CD14-positive monocyte (primary cell): Measurements from ENCODE around the gene SUGT1. TPM values are rescaled to one million over a fixed set of nuclear protein-coding genes. Genes with fewer than 3 reads are reported as not detected.

Source experiments
- DNase-seq, 3 donors: peaks; one replicate each; pipeline ENCODE4 v3.0.0-alpha.2; 2011 to 2022
- H2AFZ ChIP-seq: 2 replicates; pipeline ENCODE4 v1.6.0; 2012; ENCODE audit warnings: mild to moderate bottlenecking, low read depth, low read length, inconsistent platforms; ENCODE audit not compliant: insufficient read depth, poor library complexity, severe bottlenecking
- H3K27ac ChIP-seq, 2 donors: 1 replicate in 1 of 2; 2 replicates in 1 of 2; pipeline ENCODE4 v1.5.1; 2012 to 2013; ENCODE audit warnings: low read length in 2 of 2, control low read depth in 1 of 2, inconsistent platforms in 1 of 2, low read depth in 1 of 2, mild to moderate bottlenecking in 1 of 2
- H3K27me3 ChIP-seq, 2 donors: one replicate each; pipeline versions ENCODE4 v1.6.0 to v1.6.1; 2011 to 2013; ENCODE audit warnings: low read length in 2 of 2; ENCODE audit not compliant: control insufficient read depth in 2 of 2, insufficient read depth in 2 of 2
- H3K36me3 ChIP-seq, 2 donors: replicated peaks in 1 of 2; 1 replicate in 1 of 2; 2 replicates in 1 of 2; pipeline versions ENCODE4 v1.5.1 to v1.6.1; 2012 to 2013; ENCODE audit warnings: low read length in 2 of 2, control low read depth in 1 of 2, inconsistent platforms in 1 of 2, mild to moderate bottlenecking in 1 of 2; ENCODE audit not compliant: insufficient read depth in 2 of 2, control insufficient read depth in 1 of 2
- H3K4me1 ChIP-seq, 2 donors: 1 replicate in 1 of 2; 2 replicates in 1 of 2; pipeline versions ENCODE4 v1.5.1 to v1.6.1; 2012 to 2013; ENCODE audit warnings: low read length in 2 of 2, control low read depth in 1 of 2, inconsistent platforms in 1 of 2, mild to moderate bottlenecking in 1 of 2, moderate library complexity in 1 of 2; ENCODE audit not compliant: insufficient read depth in 2 of 2, control insufficient read depth in 1 of 2
- H3K4me2 ChIP-seq: replicated peaks from 2 replicates; pipeline ENCODE3; 2012; ENCODE audit warnings: low read length, moderate library complexity, mild to moderate bottlenecking; ENCODE audit not compliant: poor library complexity, severe bottlenecking; ENCODE audit errors: extremely low read depth
- H3K4me3 ChIP-seq, 3 experiments: fragments of 200-600 bp in 1 of 3; sonication (generic) in 1 of 3; replicated peaks in 1 of 3; 1 replicate in 2 of 3; 2 replicates in 1 of 3; pipeline ENCODE4 v1.5.1; 2011 to 2013; ENCODE audit warnings: low read length in 3 of 3, mild to moderate bottlenecking in 3 of 3, control low read depth in 2 of 3, low read depth in 2 of 3, inconsistent platforms in 1 of 3, moderate library complexity in 1 of 3
- H3K79me2 ChIP-seq: 2 replicates; pipeline ENCODE4 v1.6.0; 2012; ENCODE audit warnings: mild to moderate bottlenecking, control low read depth, inconsistent platforms, low read length, moderate library complexity; ENCODE audit not compliant: insufficient read depth
- H3K9ac ChIP-seq: 2 replicates; pipeline ENCODE4 v1.6.0; 2017; ENCODE audit warnings: low read length, mild to moderate bottlenecking; ENCODE audit not compliant: insufficient read depth, poor library complexity, severe bottlenecking
- H3K9me3 ChIP-seq, 2 donors: replicated peaks in 1 of 2; 1 replicate in 1 of 2; 2 replicates in 1 of 2; pipeline versions ENCODE4 v1.5.1 to v1.6.1; 2012 to 2013; ENCODE audit warnings: low read length in 2 of 2, control low read depth in 1 of 2; ENCODE audit not compliant: control insufficient read depth in 1 of 2, insufficient read depth in 1 of 2
- H4K20me1 ChIP-seq: 2 replicates; pipeline ENCODE4 v1.6.0; 2012; ENCODE audit warnings: mild to moderate bottlenecking, low read length, control low read depth, moderate library complexity; ENCODE audit not compliant: insufficient read depth
- H3K27ac Mint-ChIP-seq, 7 donors: one replicate each; pipeline ENCODE4 v1.8.0; 2020; ENCODE audit warnings: mild to moderate bottlenecking in 7 of 7, mixed read lengths in 7 of 7, moderate library complexity in 6 of 7, inconsistent platforms in 2 of 7
- H3K27me3 Mint-ChIP-seq, 3 donors: one replicate each; pipeline ENCODE4 v1.8.0; 2021 to 2022; ENCODE audit warnings: low read depth in 3 of 3, mild to moderate bottlenecking in 3 of 3, mixed read lengths in 3 of 3, moderate library complexity in 3 of 3, inconsistent platforms in 1 of 3
- H3K36me3 Mint-ChIP-seq, 2 donors: one replicate each; pipeline ENCODE4 v1.8.0; 2020; ENCODE audit warnings: mixed read lengths in 2 of 2, inconsistent platforms in 1 of 2, mild to moderate bottlenecking in 1 of 2
- H3K4me1 Mint-ChIP-seq: one replicate; pipeline ENCODE4 v1.8.0; 2020; ENCODE audit warnings: mild to moderate bottlenecking, mixed read lengths
- H3K4me3 Mint-ChIP-seq, 2 donors: one replicate each; pipeline ENCODE4 v1.8.0; 2020; ENCODE audit warnings: mild to moderate bottlenecking in 2 of 2, mixed read lengths in 2 of 2, moderate library complexity in 1 of 2
- H3K9me3 Mint-ChIP-seq, 7 donors: one replicate each; pipeline ENCODE4 v1.8.0; 2020 to 2022; ENCODE audit warnings: mixed read lengths in 7 of 7, mild to moderate bottlenecking in 6 of 7, moderate library complexity in 6 of 7, inconsistent platforms in 2 of 7
- CTCF ChIP-seq: fragments of 200-600 bp; IDR thresholded peaks from one replicate; pipeline ENCODE4 v1.8.0; 2022; ENCODE audit warnings: antibody characterized with exemption, mild to moderate bottlenecking
- WGBS: methylation state at CpG from one replicate; pipeline ENCODE4 v1.1.5; 2013; ENCODE audit warnings: missing lambda C conversion rate; ENCODE audit not compliant: insufficient coverage; 5-methylcytosine and 5-hydroxymethylcytosine counted together
- intact Hi-C, 2 donors: fragments of 100-400 bp; cut with micrococcal nuclease; formaldehyde crosslinking; loops; one replicate each; pipeline versions ENCODE4 v1.15.0 to v1.15.1; 2023
- polyA plus RNA-seq, 3 donors: library from polyadenylated mRNA; depleted of rRNA in 1 of 3; unstranded in 2 of 3; stranded (reverse) in 1 of 3; fragments of 300-500 nt in 2 of 3; fragments of >200 nt in 1 of 3; fragmentation: Illumina TruSeq in 2 of 3; gene quantifications; 1 replicate in 2 of 3; 2 replicates in 1 of 3; pipeline ENCODE4 v1.2.3, GENCODE V29; 2012 to 2021

The SUGT1 gene
- polyA plus RNA-seq, 3 donors = 18.1 to 40.1 (median 37.7) TPM

- H2AFZ ChIP-seq = no peak overlapping the region
- 100% methylated on average over 1 of the region's 4 CpGs for WGBS
- peaks cover 21% of the 10 kb centered on the region for H3K4me1 Mint-ChIP-seq
Measured at GRCh38 chr13:52615134-52615801, 37.4 kb upstream of the SUGT1 start.

GRCh38 chr13:52615812-52616211, 36.8 kb upstream of the SUGT1 start:
- no peaks in the 10 kb centered on the region for H3K36me3 ChIP-seq
- no peaks in the 10 kb centered on the region for H3K9me3 ChIP-seq
- no peaks in the 10 kb centered on the region for H3K79me2 ChIP-seq
- intact Hi-C loops = no loop called here
- H3K4me2 ChIP-seq = no peak overlapping the region
- DNase-seq = no peak
- H3K4me1 ChIP-seq = peaks cover 6 to 20% of the 10 kb centered on the region in 2 donors
- Mint-ChIP-seq H3K27me3 (peaks cover 0 to 4% (median 3%) of the 10 kb centered on the region in 3 donors), H3K4me3 (no peak overlapping the region), H3K27ac (no peak overlapping the region), H3K36me3 (no peaks in the 10 kb centered on the region), H3K4me1 (peaks cover 21% of the 10 kb centered on the region), H3K9me3 (no peaks in the 10 kb centered on the region)
- H3K4me3 ChIP-seq = no peak overlapping the region
- H3K27me3 ChIP-seq = no peaks in the 10 kb centered on the region
- no peak for TF ChIP-seq CTCF
- no peak overlapping the region for H3K9ac ChIP-seq
- no peak overlapping the region for H3K27ac ChIP-seq
- H4K20me1 ChIP-seq = no peaks in the 10 kb centered on the region
- 92% methylated on average over 2 of the region's 5 CpGs for WGBS
- no peak overlapping the region for H2AFZ ChIP-seq

More at GRCh38 chr13:52615134-52615801, 37.4 kb upstream of the SUGT1 start:
- no peak for TF ChIP-seq CTCF
- Histone ChIP-seq H3K9me3 (no peaks in the 10 kb centered on the region), H3K4me1 (peaks cover 6 to 20% of the 10 kb centered on the region in 2 donors), H3K4me2 (no peak overlapping the region), H3K79me2 (no peaks in the 10 kb centered on the region), H3K36me3 (no peaks in the 10 kb centered on the region), H3K4me3 (no peak overlapping the region), H4K20me1 (no peaks in the 10 kb centered on the region), H3K27ac (no peak overlapping the region), H3K27me3 (no peaks in the 10 kb centered on the region), H3K9ac (no peak overlapping the region)
- peaks cover 0 to 4% (median 3%) of the 10 kb centered on the region in 3 donors for H3K27me3 Mint-ChIP-seq
- DNase-seq = no peak
- H3K4me3 Mint-ChIP-seq = no peak overlapping the region
- H3K36me3 Mint-ChIP-seq = no peaks in the 10 kb centered on the region
- H3K9me3 Mint-ChIP-seq = no peaks in the 10 kb centered on the region
- intact Hi-C loops = no loop called here
- no peak overlapping the region for H3K27ac Mint-ChIP-seq
